Measurements from ENCODE around the gene SBNO2. TPM values are rescaled to one million over a fixed set of nuclear protein-coding genes. Genes with fewer than 3 reads are reported as not detected.
"Not testable (repeated sequence)": the region's sequence is repeated elsewhere in the genome, so short reads cannot be mapped to it uniquely, and the experiment has no call there.

SBNO2 gene
- total RNA-seq, 1 donor from 2014 or later: 131 TPM

GRCh38 chr19:1128106-1128505 lies 46.0 kb downstream of the SBNO2 start:
- ATAC-seq (no peak), DNase-seq (ENCODE audit: low spot score) (no peak)
- intact Hi-C loops (cut with DNase I): no loop called here

DNA sequence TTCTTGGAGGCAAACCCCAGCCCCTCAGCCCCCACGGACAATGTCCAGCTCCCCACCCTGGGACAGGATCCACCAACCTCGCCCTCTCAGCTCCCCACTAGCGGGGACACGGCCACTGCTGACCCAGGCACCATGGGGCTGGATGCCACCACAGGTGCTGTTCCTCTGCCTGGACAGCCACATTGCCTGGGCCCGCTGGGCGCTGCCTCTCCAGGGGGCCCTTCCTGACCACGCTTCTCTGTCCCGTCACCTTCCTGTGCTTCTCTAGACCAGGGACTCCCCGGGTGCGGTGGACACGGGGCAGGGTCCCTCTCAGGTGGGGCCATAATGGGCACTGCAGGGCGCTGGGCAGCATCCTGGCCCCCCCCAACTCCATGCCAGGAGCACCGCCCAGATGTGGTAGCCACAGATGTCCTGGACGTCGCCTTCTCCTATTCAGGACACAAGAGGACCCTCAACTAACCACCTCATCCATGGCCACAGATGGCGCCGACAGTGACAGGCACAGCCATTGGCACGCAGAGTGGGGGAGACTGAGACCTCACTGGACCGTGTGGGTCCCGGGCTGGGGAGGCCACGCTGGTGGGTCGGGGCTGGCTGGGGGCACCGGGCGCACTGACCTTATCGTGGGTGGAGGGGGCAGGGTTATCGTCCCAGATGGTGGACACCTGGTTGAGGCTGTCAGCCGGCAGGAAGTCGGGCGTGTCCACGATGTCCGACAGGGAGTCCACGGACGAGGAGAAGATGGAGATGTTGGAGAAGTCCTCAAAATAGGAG lies 46.9 kb downstream of the SBNO2 start:
- intact Hi-C loops (cut with DNase I): no loop called here
- no peak for ATAC-seq
- no peak for DNase-seq (ENCODE audit: low spot score)

DNA sequence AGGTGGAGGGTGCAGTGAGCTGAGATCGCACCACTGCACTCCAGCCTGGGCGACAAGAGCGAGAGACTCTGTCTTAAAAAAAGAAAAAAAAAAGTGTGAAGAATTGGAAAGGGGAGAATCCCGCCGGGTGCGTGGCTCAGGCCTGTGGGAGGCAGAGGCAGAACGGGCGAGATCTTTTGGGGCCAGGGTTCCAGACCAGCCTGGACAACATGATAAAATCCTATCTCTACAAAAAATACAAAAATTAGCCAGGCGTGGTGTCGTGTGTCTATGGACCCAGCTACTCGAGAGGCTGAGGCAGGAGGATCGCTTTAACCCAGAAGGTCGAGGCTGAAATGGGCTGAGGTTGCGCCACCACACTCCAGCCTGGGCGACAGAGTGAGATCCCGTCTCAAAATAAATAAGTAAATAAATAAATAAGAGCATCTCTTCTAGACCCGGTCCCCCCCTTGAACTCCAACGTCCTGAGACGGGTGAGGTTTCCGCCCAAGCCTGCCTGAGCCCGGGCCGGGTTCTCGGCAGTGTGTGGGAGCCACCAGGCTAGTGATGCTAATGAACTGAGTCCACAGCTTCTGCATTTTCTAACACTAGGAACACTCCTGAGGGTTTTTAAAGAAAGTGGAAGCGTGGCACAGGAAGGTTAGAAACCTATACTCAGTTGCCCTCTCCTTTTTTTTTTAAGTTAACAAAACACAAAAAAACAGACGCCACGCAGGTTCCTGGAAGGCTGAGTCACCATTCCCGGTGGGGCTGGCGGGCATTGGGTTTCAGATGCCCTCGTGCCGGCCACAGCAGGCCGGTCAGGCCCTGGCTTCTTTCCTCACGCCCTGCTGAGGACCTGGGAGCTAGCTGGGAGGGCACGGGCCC lies 48.2 kb downstream of the SBNO2 start:
- DNase-seq (ENCODE audit: low spot score) (no peak), ATAC-seq (no peak)
- intact Hi-C loops (cut with DNase I): no loop called here

DNA sequence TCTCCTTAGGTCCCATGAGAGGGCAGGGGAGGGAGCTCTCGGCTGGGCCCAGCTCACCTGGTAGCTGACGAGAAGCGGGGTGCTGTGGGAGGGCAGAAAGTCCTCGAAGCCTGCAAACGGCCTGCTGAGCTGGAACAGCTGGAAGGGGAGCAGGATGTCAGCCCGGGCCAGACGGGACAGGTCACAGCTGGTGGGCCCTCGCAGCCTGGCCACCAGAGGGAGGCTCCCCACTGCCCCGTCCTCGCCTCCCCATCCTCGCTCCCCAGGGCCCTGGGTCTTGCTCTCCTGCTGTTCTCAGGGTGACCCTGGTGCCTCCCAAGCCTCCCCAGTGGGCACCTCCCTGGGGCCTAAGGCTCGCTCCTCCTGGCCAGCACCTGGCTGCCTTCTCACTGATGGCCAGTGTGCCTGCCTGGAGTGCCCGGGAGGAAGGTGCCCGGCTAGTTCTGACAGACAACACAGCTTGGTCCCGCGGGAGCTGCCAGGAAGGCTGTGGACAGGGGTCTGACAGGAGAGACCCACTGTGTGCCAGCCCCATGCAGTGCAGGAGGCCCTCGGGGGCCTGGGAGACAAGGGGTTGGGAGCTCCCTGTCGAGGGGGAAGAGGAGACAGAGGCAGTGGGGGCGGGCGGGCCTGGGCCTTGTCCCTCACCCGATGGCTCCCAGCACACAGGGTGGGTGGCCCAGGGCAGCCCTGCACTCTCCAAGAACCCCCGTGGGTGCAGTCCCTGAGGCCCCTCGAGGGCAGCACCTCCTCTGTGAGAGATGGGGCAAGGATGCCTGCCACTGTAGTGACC lies 50.0 kb downstream of the SBNO2 start:
- intact Hi-C loops (cut with DNase I): loop anchor here (5.0 kb wide), 1 partner anchor 58 kb away; no protein-coding TSS in a partner anchor
- no peak for DNase-seq (ENCODE audit: low spot score)
- no peak for ATAC-seq

DNA sequence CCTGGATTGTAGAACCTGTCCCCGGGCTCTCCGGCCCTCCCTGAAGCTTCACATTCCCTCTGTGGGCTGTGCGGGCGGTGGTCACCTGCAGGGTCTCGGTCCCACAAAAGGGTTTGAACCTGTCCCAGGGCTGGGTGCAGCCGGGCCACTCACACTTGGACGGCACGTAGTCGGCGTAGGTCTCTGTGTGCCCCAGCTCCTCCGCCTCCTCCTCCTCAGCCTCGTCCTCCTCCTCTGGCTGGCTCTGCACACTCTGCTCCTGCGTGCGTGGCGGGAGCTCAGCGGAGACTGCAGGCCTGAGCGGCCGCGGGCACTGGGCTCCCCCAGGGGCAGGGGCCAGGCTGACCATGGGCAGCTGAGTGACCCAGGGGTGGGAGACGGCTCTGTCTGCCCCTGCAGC lies 50.7 kb downstream of the SBNO2 start:
- DNase-seq (ENCODE audit: low spot score) (no peak), ATAC-seq (no peak)
- intact Hi-C loops (cut with DNase I): loop anchor here (5.0 kb wide), 1 partner anchor 59 kb away; no protein-coding TSS in a partner anchor

GRCh38 chr19:1122972-1123363 lies 51.1 kb downstream of the SBNO2 start:
- ATAC-seq (peak; percentile 64), DNase-seq (ENCODE audit: low spot score) (peak; percentile 83)
- intact Hi-C loops (cut with DNase I): loop anchor here (5.0 kb wide), 1 partner anchor 59 kb away; no protein-coding TSS in a partner anchor

- intact Hi-C loops (cut with DNase I): loop anchor here (5.0 kb wide), 1 partner anchor 60 kb away; no protein-coding TSS in a partner anchor
- DNase-seq (ENCODE audit: low spot score) (no peak), ATAC-seq (no peak)
Observed at GRCh38 chr19:1122021-1122971, 51.8 kb downstream of the SBNO2 start.

- intact Hi-C loops (cut with DNase I): loop anchor here (5.0 kb wide), 1 partner anchor 61 kb away; no protein-coding TSS in a partner anchor
- DNase-seq (ENCODE audit: low spot score): no peak
Observed at GRCh38 chr19:1121395-1121794, 52.7 kb downstream of the SBNO2 start.

DNA sequence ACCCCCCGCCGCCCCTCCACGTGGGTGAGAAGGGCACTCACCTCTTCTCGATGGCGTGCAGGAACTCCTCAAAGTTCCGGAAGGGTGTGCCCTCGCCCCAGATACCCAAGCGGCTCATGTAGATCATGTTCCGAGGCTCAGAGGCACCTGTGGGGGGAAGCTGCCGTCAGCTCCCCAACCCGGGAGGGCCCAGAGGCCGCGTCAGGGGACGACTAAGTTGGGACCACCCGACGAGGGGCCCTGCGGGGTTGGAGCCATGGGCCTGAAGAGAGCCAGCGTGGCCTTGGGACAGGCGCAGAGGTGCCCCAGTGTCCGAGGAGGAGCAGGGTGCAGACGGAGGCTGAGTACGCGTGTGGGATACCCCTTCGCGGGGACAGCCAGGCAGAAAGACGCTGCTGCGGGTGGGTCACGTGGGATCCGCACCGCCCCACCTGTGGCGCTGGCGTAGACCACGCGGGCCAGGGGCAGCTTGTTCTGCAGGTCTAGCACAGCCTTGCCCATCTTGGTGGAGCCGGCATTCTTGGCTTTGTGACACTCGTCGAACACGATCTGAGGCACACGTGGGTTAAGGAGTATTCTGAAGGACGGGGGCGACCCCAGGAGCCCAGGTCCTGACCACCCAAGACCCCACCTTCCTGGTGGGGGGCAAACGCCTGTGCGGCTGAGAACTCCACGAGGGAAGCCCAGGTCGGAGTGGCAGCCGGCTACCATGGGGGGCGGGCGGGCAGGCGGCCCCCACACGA lies 54.4 kb downstream of the SBNO2 start:
- DNase-seq (ENCODE audit: low spot score): no peak
- intact Hi-C loops (cut with DNase I): loop anchor here (5.0 kb wide), 1 partner anchor 63 kb away; no protein-coding TSS in a partner anchor
- no peak for ATAC-seq

More at GRCh38 chr19:1121395-1121794, 52.7 kb downstream of the SBNO2 start:
- no peak for ATAC-seq

DNA sequence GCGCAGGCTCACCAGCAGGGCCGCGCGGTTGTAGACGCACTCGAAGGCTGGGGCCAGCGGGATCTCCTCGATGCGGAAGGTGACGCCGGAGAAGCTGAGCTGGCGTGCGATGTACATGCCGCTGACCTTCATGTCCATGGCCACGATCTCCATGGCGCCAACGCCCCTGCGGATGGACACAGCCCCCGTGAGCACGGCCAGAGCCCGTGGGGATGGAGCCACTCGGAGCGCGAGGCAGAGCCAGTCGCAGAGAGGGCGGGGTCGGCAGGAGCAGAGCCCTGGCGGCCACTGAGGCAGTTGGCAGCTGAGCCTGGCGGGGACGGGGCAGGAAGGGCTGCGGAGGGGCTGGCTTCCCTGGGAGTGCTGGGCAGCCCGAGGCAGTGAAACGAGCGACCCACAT lies 55.1 kb downstream of the SBNO2 start:
- intact Hi-C loops (cut with DNase I): no loop called here
- ATAC-seq (no peak), DNase-seq (ENCODE audit: low spot score) (no peak)

GRCh38 chr19:1117654-1118053 lies 56.4 kb downstream of the SBNO2 start:
- intact Hi-C loops (cut with DNase I): no loop called here
- DNase-seq (ENCODE audit: low spot score): no peak
- ATAC-seq: no peak

GRCh38 chr19:1116726-1117581 lies 57.1 kb downstream of the SBNO2 start:
- ATAC-seq (no peak), DNase-seq (ENCODE audit: low spot score) (no peak)
- intact Hi-C loops (cut with DNase I): no loop called here

- DNase-seq (ENCODE audit: low spot score): no peak
- ATAC-seq: no peak
- intact Hi-C loops (cut with DNase I): no loop called here
Observed at GRCh38 chr19:1115646-1116420, 58.2 kb downstream of the SBNO2 start.

DNA sequence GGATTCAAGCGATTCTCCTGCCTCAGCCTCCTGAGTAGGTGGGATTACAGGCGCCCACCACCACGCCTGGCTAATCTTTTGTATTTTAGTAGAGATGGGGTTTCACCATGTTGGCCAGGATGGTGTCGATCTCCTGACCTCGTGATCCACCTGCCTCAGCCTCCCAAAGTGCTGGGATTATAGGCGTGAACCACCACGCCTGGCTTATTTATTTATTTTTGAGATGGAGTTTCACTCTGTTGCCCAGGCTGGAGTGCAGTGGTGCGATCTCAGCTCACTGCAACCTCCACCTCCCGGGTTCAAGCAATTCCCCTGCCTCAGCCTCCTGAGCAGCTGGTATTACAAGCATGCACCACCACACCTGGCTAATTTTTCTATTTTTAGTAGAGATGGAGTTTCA lies 59.3 kb downstream of the SBNO2 start:
- not testable (repeated sequence) for ATAC-seq; DNase-seq (ENCODE audit: low spot score)
- intact Hi-C loops (cut with DNase I): loop anchor here (5.0 kb wide), 1 partner anchor 78 kb away; no protein-coding TSS in a partner anchor

DNA sequence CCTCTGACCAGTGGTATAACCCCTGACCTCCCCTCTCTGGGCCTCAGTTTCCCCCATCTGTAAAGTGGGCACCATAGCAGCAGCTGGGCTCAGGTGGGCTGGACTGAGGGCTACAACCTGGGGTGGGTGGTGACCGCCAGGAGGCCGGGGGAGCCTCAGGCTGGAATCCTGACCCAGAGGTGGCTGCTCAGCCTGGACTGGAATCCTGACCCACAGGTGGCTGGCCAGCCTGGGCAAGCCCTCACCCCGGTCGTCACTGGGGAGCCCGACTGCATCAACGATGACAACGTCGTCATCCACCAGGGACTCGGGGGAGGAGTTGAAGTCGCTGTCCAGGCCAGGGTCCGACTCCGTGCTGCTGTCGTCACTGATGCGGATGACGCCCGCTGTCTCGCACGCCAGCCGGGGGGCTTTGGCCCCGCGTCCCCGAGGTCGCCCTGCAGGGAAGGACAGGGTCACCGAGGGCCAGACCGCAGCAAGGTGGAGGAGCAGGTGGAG lies 60.0 kb downstream of the SBNO2 start:
- no peak for ATAC-seq
- intact Hi-C loops (cut with DNase I): loop anchor here (5.0 kb wide), 1 partner anchor 78 kb away; no protein-coding TSS in a partner anchor
- DNase-seq (ENCODE audit: low spot score): no peak

Data from sciatic nerve (tissue), 2 donors.